HPDE6-E6E7 (cell line): Measurements from ENCODE around the gene PRR14L.
"Not testable (repeated sequence)": the region's sequence is repeated elsewhere in the genome, so short reads cannot be mapped to it uniquely, and the experiment has no call there.

Source experiments
- DNase-seq: peaks from one replicate; pipeline ENCODE4 v3.0.0; 2011; ENCODE audit warnings: missing footprints; ENCODE audit errors: extremely low spot score

PRR14L gene

DNA sequence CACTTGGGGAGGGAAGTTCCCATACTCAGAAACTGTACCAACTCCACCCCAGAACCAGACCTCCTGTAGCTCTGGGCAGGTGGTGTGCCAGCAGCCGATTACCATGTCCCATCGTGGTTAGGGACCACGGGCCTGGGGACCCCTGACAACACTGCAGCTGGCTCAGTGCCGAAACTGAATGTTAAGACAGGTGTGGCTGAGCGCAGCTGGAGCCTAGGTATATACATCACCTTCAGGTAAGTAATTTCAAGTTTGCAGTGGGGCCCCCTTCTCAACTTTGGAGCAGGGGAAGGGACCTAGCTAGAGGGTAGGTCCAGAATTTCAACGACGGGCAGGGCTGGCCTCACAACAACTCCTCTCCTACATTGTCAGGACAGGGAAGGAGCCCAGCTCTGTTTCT is 67.2 kb downstream of the PRR14L start:
- no peak for DNase-seq

GRCh38 chr22:31681349-31682345 is 68.3 kb downstream of the PRR14L start:
- no peak for DNase-seq

DNA sequence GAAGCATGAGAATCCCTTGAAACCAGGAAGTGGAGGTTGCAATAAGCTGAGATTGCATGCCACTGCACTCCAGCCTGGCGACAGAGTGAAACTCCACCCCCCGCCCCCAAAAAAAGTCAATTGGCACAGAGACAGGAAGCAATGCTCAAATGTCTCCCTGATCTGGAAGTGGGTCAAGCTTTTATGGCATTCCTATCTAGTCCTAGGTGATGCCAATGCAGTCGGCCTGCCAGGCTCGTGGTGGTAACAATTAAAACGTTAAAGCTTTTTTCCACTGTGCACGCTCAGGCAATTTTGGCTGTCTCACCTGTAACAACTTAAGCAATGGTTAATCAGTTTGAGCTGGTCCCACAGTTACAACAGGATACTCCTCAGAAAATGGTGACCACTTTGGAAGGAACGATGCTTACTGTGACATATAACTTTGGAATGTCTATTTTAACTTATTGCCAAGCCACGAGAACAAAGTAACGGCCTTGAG is 69.0 kb downstream of the PRR14L start:
- DNase-seq = no peak

GRCh38 chr22:31678748-31679147 is 71.2 kb downstream of the PRR14L start:
- no peak for DNase-seq

DNA sequence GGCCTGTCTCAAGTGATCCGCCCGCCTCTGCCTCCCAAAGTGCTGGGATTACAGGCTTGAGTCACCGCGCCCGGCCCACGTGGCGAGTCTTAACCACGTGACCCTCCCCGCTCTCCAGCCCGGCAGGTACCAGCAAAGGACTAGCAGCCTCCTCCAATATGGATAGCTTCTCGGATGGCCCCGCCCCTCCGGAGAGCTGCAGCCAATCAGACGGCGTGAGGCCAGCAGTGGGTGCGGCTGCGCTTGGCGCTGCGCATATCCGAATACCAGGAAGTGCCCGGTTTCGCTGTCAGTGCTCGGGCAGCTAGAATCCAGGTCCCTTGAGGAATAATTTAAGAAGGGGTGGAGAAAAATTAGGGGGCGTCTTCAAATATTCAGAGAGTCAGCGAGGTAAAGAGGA is 73.2 kb downstream of the PRR14L start:
- peak; percentile 72 for DNase-seq

- DNase-seq = not testable (repeated sequence)
Measured at GRCh38 chr22:31674219-31674618, 75.7 kb downstream of the PRR14L start.

- not testable (repeated sequence) for DNase-seq
Measured at GRCh38 chr22:31668849-31669248, 81.1 kb downstream of the PRR14L start.

DNA sequence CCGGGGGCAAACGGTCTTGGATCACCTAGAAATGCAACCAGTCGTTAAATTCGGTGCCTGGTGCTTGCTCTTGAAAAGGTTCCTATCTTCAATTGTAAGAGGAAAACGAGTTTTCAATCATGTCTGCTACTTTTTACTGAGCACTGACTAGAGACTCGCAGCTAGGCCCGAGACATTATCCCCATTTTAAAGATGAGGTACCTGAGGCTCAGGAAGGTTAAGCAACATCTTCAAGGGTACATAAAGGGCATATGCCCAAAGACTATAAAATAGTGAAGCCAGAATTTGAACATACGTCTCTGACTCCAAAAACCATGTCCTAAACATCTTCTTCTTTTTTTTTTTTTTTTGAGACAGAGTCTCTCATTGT is 87.3 kb downstream of the PRR14L start:
- no peak for DNase-seq

GRCh38 chr22:31661851-31662667 is 87.9 kb downstream of the PRR14L start, which contains the start of gene PISD:
TSS of gene PISD (minus strand) at chr22:31662215. CDS start at chr22:31662208, 7 bp downstream.
- DNase-seq = peak; percentile 91

GRCh38 chr22:31660860-31661341 is 89.0 kb downstream of the PRR14L start:
- not testable (repeated sequence) for DNase-seq

DNA sequence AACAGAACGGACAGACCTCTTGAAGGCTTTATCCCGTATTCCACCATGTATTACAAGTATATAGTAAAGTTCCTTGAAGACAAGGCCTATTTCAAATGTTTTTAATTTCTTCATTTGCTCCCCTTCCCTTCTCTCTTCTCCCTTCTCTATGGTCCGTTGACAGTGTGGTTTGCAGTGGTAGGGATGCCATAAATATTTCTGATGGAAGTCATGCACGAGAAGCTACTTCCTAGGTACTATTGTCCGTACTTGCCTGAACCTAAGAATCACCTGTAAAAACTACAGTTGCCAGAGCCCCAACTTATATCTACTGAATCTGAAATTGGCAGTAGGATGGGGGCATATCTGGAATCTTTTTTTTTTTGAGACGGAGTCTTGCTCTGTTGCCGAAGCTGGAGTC is 90.7 kb downstream of the PRR14L start:
- no peak for DNase-seq

DNA sequence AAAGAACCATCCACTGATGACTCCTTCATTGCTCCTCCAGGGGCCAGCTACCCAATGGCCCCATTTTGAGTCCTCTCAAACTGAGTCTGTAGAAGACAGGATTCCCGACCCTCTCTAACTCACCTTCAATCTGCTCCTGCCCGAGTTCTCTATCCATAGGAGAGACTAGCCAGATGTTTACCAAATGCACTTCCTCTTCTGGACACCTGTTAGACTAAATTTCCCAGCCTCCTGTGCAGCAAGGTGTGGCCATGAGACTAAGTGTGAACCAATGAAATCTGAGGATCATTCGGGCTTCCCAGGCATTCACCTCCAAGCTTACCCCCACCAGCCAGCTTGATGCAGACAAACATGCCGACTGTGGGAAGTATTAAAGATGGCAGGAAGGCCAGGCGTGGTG is 95.5 kb downstream of the PRR14L start:
- DNase-seq = no peak

GRCh38 chr22:31653944-31654343 is 96.0 kb downstream of the PRR14L start:
- DNase-seq = no peak

DNA sequence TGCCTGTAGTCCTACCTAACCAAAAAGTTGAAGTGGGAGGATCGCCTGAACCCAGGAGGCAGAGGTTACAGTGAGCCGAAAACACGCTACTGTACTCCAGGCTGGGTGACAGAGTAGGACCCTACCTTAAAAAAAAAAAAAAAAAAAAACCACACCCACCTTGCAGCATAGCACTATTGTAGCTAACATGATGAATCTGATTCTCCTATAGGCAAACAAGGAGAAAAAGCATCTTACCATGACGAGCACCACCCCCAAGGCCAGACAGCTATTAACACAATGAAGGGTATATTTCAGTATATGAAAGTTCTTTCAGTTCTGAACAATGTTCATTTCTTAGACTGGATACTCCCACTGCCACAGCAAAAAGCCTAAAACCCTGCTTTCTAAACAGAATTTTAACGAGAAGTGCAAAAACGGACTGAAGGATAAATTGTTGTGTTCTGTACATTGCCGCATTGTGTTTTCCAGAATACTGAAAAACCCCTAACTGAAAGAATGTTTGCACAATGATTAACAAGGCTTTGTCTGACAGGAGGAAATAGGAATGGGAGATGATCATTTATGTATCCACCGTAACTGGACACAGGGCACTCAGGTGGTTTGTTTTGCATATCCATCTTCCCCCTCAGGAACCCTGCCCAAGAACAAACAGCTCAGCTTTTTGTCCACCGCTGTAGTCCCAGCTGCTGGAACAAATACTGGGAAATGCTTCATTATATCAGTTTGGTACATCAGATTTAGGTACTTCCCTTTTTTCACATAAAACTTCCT is 96.8 kb downstream of the PRR14L start:
- no peak for DNase-seq

DNA sequence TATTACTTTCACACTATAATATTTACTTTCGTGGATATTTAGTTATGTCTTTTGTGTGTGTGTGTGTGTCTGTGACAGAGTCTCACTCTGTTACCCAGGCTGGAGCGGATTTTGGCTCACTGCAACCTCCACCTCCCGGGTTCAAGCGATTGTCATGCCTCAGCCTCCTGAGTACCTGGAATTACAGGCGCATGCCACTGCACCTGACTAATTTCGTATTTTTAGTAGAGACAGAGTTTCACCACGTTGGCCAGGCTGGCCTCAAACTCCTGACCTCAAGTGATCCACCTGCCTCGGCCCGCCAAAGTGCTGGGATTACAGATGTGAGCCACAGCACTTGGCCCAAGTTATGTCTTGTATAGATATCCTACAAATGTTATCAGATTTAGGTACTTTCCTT is 97.8 kb downstream of the PRR14L start:
- no peak for DNase-seq

- no peak for DNase-seq
Measured at GRCh38 chr22:31651664-31652063, 98.3 kb downstream of the PRR14L start.

GRCh38 chr22:31650391-31650790 is 99.5 kb downstream of the PRR14L start:
- DNase-seq = no peak

DNA sequence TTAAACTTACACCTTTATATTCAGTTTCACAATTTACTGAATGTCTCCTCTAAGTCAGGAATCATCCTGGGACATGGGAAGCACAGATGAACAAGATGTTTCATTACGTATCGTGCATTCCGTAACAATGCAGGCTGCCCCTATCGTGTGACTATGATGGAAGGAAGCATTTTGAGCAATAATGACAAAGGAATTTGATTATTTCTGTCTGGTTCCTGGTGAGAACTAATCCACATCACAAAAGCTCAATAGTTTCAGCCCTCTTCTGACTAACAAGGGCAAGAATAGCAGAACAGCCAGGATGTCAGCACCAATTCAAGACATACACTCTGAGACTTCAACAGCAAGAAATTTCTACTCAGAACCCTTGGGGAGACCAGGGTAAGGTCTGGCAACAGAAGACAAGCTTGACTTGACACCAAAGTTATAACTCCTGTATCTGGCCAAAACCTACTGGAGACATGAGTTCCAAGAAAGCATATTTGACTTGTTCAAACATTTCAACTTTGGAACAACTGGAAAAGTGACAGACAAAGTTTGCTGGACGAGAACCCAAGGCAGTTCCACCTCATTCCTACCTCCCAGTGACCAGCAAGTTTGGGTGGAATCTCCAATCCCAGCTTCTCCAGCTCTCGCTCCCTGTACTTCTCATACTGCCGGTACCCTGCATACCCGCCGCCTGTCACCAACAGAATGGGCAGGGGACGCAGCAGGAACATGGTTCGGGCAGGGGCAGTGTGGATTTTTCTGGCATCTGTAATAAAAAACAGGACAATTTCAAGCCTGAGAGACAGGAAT is 102.2 kb downstream of the PRR14L start:
- DNase-seq = no peak

- no peak for DNase-seq
Measured at GRCh38 chr22:31647066-31647465, 102.9 kb downstream of the PRR14L start.

GRCh38 chr22:31646186-31647019 is 103.5 kb downstream of the PRR14L start:
- DNase-seq = peak; percentile 88
